Subcutaneous abdominal adipose tissue (tissue), 5 donors: ENCODE results near the gene CDK17.
A peak's percentile ranks its signal among the peaks of the same experiment; 100 is the strongest.
"Not testable (repeated sequence)": the region's sequence is repeated elsewhere in the genome, so short reads cannot be mapped to it uniquely, and the experiment has no call there.

Source experiments
- H3K27ac ChIP-seq: one replicate; pipeline ENCODE4 v1.7.0; 2013; ENCODE audit warnings: low read depth, mild to moderate bottlenecking, inconsistent platforms, low read length, moderate library complexity
- H3K27me3 ChIP-seq, 5 donors: one replicate each; pipeline ENCODE4 v1.7.0; 2013; ENCODE audit warnings: low read length in 5 of 5, inconsistent platforms in 1 of 5; ENCODE audit not compliant: control insufficient read depth in 5 of 5, insufficient read depth in 4 of 5
- H3K36me3 ChIP-seq, 5 donors: one replicate each; pipeline ENCODE4 v1.7.0; 2013; ENCODE audit warnings: low read length in 5 of 5; ENCODE audit not compliant: control insufficient read depth in 5 of 5, insufficient read depth in 5 of 5
- H3K4me1 ChIP-seq, 5 donors: one replicate each; pipeline ENCODE4 v1.7.0; 2013; ENCODE audit warnings: low read length in 5 of 5, mild to moderate bottlenecking in 3 of 5, moderate library complexity in 1 of 5; ENCODE audit not compliant: control insufficient read depth in 5 of 5, insufficient read depth in 5 of 5
- H3K4me3 ChIP-seq, 5 donors: one replicate each; pipeline ENCODE4 v1.7.0; 2013; ENCODE audit warnings: low read length in 5 of 5, low read depth in 1 of 5
- H3K9ac ChIP-seq, 5 donors: one replicate each; pipeline ENCODE4 v1.7.0; 2013; ENCODE audit warnings: low read length in 5 of 5, mild to moderate bottlenecking in 4 of 5, moderate library complexity in 3 of 5
- H3K9me3 ChIP-seq, 5 donors: one replicate each; pipeline ENCODE4 v1.7.0; 2013; ENCODE audit warnings: low read length in 5 of 5; ENCODE audit not compliant: control insufficient read depth in 5 of 5
- donor health status: healthy.
- donor health status: healthy.
- donor health status: healthy.
- donor health status: healthy.
- donor health status: healthy.

CDK17 gene

DNA sequence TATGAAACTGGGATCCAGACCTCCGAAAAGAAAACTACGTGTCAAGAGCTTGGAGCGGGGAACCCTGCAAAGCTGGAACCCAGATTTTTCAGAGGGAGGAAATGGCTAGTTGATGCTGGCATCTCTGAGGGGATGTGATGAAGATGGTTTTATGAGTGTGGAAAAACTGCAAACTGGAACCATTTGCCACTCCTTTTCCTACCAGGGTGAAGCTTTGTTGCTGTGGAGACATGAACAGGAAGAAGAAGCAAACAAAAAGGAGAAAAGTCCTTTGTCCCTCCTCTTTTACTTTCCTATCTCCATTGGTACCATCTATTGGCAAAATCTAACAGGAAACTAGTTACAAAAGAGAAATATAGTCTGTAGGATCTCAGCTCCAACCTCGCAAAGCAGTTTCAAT is 39.2 kb downstream of the CDK17 start:
- no peaks in the 10 kb centered on the region for H3K27me3 ChIP-seq
- peaks cover 0 to 16% (median 4%) of the 10 kb centered on the region in 5 donors for H3K4me1 ChIP-seq
- H3K27ac ChIP-seq, result no peak overlapping the region
- H3K4me3 ChIP-seq, result no peak overlapping the region
- H3K9me3 ChIP-seq, result no peaks in the 10 kb centered on the region
- no peak overlapping the region for H3K9ac ChIP-seq
- no peaks in the 10 kb centered on the region for H3K36me3 ChIP-seq

DNA sequence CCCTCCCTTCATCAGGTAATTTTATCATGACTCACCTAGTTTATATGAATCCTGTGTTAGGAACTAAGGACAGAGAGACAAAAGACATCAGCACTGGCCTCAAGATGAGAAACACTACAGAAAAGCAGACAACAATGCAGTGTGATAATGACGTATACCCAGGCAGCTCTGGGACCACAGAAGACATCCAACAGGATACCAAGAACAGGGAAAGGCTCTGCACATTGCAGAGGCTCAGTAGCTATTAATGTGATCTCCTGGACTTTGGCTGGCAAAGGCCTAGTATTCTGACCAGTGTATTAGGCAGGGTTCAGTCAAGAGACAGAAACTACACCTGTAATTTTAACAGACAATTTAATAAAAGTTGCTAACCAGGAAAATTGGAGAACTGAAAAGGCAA is 39.7 kb downstream of the CDK17 start:
- Histone ChIP-seq H3K36me3 (no peaks in the 10 kb centered on the region), H3K4me3 (no peak overlapping the region), H3K27me3 (no peaks in the 10 kb centered on the region), H3K27ac (no peak overlapping the region), H3K4me1 (peaks cover 0 to 17% (median 0%) of the 10 kb centered on the region in 5 donors), H3K9ac (no peak overlapping the region), H3K9me3 (no peaks in the 10 kb centered on the region)

DNA sequence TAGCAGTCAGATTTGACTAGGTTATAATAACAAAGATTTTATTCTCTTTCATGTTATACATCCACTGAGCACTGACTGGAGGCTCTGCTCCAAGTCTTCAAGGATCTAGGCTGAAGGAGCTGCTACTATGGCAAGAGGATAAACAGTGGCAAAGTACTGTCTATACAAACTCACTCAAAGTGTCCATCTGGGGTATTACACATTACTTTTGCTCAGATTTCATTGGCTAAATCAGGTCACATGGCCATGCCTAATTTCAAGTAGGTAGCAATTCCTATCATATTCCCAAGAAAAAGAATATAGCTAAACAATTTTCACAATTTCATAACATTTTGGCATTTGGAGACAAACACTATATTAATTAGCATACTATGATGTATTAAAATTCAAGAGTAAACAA is 40.9 kb downstream of the CDK17 start:
- no peaks in the 10 kb centered on the region for H3K9me3 ChIP-seq
- H3K4me3 ChIP-seq, result no peak overlapping the region
- H3K27ac ChIP-seq, result no peak overlapping the region
- H3K4me1 ChIP-seq, result peaks cover 0 to 26% (median 0%) of the 10 kb centered on the region in 5 donors
- H3K36me3 ChIP-seq, result no peaks in the 10 kb centered on the region
- no peaks in the 10 kb centered on the region for H3K27me3 ChIP-seq
- no peak overlapping the region for H3K9ac ChIP-seq

- Histone ChIP-seq H3K4me3 (no peak overlapping the region), H3K36me3 (no peaks in the 10 kb centered on the region), H3K27ac (no peak overlapping the region), H3K9me3 (no peaks in the 10 kb centered on the region), H3K9ac (no peak overlapping the region), H3K4me1 (peaks cover 0 to 44% (median 9%) of the 10 kb centered on the region in 5 donors), H3K27me3 (no peaks in the 10 kb centered on the region)
These were observed 43.4 kb downstream of the CDK17 start for GRCh38 chr12:96356831-96357230.

- no peaks in the 10 kb centered on the region for H3K36me3 ChIP-seq
- H3K9ac ChIP-seq, result no peak overlapping the region
- no peak overlapping the region for H3K27ac ChIP-seq
- no peaks in the 10 kb centered on the region for H3K9me3 ChIP-seq
- H3K27me3 ChIP-seq, result no peaks in the 10 kb centered on the region
- no peak overlapping the region for H3K4me3 ChIP-seq
- peaks cover 0 to 40% (median 9%) of the 10 kb centered on the region in 5 donors for H3K4me1 ChIP-seq
These were observed 45.2 kb downstream of the CDK17 start for GRCh38 chr12:96354844-96355534.

DNA sequence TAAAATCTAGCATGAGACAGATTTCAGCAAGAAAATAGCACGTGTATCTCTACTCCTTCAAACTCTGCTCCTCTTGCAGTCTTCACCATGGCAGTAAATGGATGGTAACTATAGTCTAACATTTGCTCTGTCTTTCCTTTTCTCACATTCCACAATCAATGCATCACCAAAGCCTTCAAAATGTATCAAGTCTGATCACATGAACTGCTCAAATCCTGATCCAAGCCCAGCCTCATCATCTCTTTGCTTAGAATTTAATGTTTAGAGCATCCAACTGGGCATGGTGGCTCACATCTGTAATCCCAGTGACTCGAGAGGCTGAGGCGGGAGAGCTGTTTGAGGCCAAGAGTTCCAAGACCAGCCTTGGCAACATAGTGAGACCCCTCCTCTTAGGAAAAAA is 45.9 kb downstream of the CDK17 start:
- Histone ChIP-seq H3K27ac (no peak overlapping the region), H3K4me1 (peaks cover 0 to 40% (median 9%) of the 10 kb centered on the region in 5 donors)

DNA sequence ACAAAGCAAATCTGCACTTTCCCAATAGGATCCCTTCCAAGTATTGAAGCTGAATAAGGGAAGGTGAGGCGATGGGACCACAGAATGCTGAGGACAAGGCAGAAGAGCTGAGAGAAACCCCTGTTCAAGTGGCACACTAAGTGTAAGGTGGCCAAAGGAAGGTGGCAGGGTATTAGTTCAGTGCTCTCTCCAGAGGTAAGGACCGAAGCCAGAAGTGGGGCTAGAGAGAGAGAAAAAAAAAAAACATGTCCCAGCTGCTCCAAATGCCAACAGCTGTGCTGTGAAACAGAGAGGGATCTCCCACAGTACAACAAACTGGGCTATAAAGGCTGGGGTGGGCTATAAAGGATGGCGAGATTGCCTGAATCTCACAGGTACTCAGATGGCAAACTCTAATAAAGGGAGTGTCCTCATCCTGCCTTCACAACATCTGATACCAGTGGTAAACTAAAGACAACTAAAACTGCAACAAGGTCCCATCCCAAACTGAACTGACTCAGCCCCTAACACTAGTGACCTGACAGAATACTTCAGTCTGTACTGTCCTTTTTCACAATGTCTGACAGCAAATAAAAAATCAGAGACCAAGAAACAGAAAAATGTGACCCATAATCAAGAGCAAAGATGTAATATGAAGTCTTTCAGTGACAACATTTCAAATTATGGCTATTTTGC is 47.9 kb downstream of the CDK17 start:
- H3K9me3 ChIP-seq, result no peaks in the 10 kb centered on the region
- no peak overlapping the region for H3K27ac ChIP-seq
- no peak overlapping the region for H3K9ac ChIP-seq
- no peaks in the 10 kb centered on the region for H3K36me3 ChIP-seq
- H3K4me1 ChIP-seq, result peaks cover 0 to 44% (median 9%) of the 10 kb centered on the region in 5 donors
- H3K27me3 ChIP-seq, result no peaks in the 10 kb centered on the region
- no peak overlapping the region for H3K4me3 ChIP-seq

More for the DNA sequence above, 45.9 kb downstream of the CDK17 start:
- H3K36me3 ChIP-seq, result no peaks in the 10 kb centered on the region
- no peak overlapping the region for H3K9ac ChIP-seq
- no peaks in the 10 kb centered on the region for H3K27me3 ChIP-seq
- H3K4me3 ChIP-seq, result no peak overlapping the region
- H3K9me3 ChIP-seq, result no peaks in the 10 kb centered on the region

- H3K9ac ChIP-seq, result no peak overlapping the region
- no peaks in the 10 kb centered on the region for H3K9me3 ChIP-seq
- H3K4me3 ChIP-seq, result no peak overlapping the region
- peaks cover 0 to 48% (median 9%) of the 10 kb centered on the region in 5 donors for H3K4me1 ChIP-seq
- H3K36me3 ChIP-seq, result no peaks in the 10 kb centered on the region
- no peaks in the 10 kb centered on the region for H3K27me3 ChIP-seq
- H3K27ac ChIP-seq, result no peak overlapping the region
These were observed 49.3 kb downstream of the CDK17 start for GRCh38 chr12:96350982-96351381.

- H3K9ac ChIP-seq, result peak overlapping the region in 1 of 5 donors; percentile 37
- peaks cover 2 to 17% (median 12%) of the 10 kb centered on the region in 5 donors for H3K9me3 ChIP-seq
- peaks cover 0 to 4% (median 0%) of the 10 kb centered on the region in 5 donors for H3K36me3 ChIP-seq
- H3K4me3 ChIP-seq, result peak overlapping the region in 3 of 5 donors; percentile 20 to 42 (median 41)
- no peaks in the 10 kb centered on the region for H3K27me3 ChIP-seq
- H3K27ac ChIP-seq, result peak overlapping the region; percentile 18
- H3K4me1 ChIP-seq, result peaks cover 0 to 20% (median 6%) of the 10 kb centered on the region in 5 donors
These were observed 53.0 kb downstream of the CDK17 start for GRCh38 chr12:96347130-96347699.

GRCh38 chr12:96346716-96347115 is 53.5 kb downstream of the CDK17 start:
- H3K36me3 ChIP-seq, H3K27me3 ChIP-seq: not testable (repeated sequence)
- Histone ChIP-seq H3K9me3 (peaks cover 2 to 17% (median 12%) of the 10 kb centered on the region in 5 donors), H3K27ac (peak overlapping the region; percentile 18), H3K9ac (peak overlapping the region in 1 of 5 donors; percentile 37), H3K4me3 (peak overlapping the region in 3 of 5 donors; percentile 20 to 42 (median 41)), H3K4me1 (peaks cover 0 to 15% (median 2%) of the 10 kb centered on the region in 5 donors)
